Retinal pigment epithelial cell (primary cell): Measurements from ENCODE around the gene PTGIR.
"Not testable (repeated sequence)": the region's sequence is repeated elsewhere in the genome, so short reads cannot be mapped to it uniquely, and the experiment has no call there.

Experiments used
- DNase-seq: peaks from one replicate; pipeline ENCODE4 v3.0.0-alpha.2; 2010; ENCODE audit warnings: low read depth
- H3K4me3 ChIP-seq: 2 replicates; pipeline ENCODE4 v1.5.1; 2011; ENCODE audit warnings: mild to moderate bottlenecking, low read length, control low read depth, moderate library complexity
- TF ChIP-seq, protein P1 (sequence below): conservative IDR thresholded peaks from 2 replicates; pipeline ENCODE4 v1.5.1; 2011; ENCODE audit warnings: low read depth, low read length, control low read depth, inconsistent platforms

PTGIR gene

DNA sequence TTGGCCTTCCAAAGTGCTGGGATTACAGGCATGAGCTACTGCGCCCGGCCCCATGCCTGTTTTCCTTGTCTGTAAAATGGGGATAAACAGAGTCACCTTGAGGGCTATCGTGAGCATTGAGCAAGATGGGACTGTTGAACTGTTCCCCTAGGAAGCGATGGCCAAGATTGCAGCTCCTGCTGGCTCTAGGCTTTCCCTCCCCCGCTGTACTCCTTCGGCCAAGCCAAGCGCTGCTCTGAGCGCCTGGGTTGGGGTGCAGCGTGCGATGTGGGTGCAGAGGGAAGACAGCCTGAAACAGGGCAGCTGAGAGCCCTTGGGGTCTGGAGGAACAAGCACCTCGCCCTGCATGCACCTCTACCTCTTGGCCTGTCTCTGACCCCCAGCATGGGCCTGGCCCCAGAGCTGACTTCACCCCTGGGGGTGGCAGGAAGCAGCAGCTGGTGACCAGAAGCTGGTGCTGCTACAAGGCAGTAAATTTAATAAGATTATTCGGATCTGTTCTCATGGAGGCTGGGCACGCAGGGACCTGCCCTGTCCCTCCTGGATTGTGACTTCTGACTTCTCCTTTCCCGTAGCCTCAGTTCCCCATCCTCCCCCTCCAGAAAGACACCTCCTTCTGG is 5.8 kb upstream of the PTGIR start:
- DNase-seq, result no peak
- TF ChIP-seq, protein P1, sequence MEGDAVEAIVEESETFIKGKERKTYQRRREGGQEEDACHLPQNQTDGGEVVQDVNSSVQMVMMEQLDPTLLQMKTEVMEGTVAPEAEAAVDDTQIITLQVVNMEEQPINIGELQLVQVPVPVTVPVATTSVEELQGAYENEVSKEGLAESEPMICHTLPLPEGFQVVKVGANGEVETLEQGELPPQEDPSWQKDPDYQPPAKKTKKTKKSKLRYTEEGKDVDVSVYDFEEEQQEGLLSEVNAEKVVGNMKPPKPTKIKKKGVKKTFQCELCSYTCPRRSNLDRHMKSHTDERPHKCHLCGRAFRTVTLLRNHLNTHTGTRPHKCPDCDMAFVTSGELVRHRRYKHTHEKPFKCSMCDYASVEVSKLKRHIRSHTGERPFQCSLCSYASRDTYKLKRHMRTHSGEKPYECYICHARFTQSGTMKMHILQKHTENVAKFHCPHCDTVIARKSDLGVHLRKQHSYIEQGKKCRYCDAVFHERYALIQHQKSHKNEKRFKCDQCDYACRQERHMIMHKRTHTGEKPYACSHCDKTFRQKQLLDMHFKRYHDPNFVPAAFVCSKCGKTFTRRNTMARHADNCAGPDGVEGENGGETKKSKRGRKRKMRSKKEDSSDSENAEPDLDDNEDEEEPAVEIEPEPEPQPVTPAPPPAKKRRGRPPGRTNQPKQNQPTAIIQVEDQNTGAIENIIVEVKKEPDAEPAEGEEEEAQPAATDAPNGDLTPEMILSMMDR, result no peak
- no peak overlapping the region for H3K4me3 ChIP-seq

DNA sequence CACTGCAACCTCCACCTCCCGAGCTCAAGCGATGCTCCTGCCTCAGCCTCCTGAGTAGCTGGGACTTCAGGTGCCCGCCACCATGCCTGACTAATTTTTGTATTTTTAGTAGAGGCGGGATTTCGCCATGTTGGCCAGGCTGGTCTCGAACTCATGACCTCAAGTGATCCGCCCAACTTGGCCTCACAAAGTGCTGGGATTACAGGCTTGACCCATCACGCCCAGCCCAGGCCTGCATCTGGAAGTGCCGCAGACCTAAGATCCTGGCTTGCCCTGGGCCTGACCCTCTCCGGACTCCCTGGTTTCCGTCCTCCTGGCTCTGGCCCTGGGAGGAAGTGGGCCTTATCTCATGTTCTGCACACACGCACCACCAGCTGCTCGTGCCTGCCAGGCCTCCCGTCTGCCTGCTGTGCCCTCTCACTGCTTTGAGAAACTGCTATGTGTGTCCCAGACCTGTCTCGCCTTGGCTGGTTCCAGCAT is 4.7 kb upstream of the PTGIR start:
- DNase-seq, result no peak
- TF ChIP-seq, protein P1, result no peak
- no peak overlapping the region for H3K4me3 ChIP-seq

DNA sequence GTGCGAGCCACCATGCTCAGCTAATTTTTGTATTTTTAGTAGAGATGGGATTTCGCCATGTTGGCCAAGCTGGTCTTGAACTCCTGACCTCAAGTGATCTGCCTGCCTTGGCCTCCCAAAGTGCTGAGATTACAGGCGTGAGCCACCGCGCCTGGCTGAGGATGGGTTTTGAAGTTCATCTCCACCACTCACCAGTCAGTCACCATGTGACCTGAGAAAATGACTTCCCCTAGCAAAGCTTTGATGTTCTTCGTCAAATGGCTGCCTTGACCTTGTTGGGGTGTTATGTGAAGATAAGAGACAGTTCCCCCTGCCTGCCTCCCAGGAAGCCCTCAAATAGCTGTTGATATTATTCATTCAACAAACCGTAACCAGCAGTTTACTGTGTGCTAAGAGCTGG is 4.1 kb upstream of the PTGIR start:
- not testable (repeated sequence) for DNase-seq, H3K4me3 ChIP-seq

DNA sequence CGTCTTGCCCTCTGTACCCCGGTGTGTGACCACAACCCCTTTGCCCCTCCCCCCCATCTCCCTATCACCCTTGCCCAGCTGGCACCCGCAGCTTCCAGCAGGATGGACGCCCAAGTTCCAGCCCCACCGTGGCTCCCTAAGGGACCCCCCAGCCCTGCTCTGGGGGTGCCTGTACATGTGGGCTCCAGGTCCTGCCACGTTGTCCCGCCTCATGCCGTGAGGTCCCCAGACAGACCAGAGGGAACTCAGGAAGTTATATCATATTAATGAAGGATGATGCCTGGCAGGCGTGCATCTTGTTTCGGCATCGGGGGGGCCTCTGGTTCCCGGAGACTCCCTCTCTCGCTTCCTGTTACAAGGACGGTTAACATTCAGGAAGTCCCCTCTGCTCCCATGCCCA is 1.6 kb upstream of the PTGIR start:
- H3K4me3 ChIP-seq, result no peak overlapping the region
- TF ChIP-seq, protein P1, result no peak
- no peak for DNase-seq

DNA sequence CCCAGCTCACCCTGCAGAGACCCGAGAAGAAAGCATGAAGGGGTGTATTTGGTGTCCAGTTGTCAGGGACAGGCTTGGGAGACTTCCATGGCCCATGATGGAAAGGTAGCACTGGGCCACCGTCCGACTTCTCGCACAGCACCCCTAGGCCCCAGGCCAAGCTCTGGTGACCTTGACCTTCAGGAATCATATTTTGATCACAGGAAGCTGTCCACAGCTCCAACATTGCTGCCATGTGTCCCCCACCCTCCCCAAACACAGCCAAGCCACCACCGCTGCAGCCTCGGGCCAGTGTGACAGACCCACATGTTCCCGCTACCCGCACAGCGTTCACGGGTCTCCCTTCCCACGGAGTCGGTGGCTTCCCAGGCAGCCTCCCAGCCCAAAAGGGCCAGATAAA is 842 bp upstream of the PTGIR start:
- TF ChIP-seq, protein P1, result no peak
- DNase-seq, result no peak
- H3K4me3 ChIP-seq, result no peak overlapping the region

DNA sequence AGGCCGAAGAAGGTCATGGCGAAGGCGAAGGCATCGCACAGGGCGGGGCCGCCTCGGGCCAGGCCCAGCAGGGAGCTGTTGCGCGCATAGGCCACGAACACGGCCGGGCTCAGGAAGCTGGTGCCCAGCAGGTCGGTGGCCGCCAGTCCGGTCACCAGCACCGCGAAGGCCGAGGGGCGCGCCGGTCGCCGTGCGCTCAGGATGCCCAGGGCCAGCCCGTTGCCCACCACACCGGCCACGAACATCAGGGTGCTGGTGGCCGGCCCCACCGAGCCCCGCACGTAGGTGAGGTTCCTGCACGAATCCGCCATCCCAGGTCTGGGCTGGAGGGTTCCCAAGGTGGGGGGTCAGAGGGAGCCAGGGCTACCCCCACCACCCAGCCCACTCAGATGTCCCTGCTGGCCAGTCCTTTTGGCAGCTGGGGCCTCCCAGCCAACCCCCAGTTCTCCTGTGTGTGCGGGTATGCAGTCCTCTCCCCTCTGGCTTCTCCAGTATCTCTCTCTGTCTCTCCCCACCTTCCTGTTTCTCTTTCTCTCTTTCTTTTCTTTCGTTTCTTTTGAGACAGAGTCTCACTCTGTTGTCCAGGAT is 880 bp downstream of the PTGIR start:
- no peak for DNase-seq
- no peak overlapping the region for H3K4me3 ChIP-seq
- TF ChIP-seq, protein P1, result no peak

DNA sequence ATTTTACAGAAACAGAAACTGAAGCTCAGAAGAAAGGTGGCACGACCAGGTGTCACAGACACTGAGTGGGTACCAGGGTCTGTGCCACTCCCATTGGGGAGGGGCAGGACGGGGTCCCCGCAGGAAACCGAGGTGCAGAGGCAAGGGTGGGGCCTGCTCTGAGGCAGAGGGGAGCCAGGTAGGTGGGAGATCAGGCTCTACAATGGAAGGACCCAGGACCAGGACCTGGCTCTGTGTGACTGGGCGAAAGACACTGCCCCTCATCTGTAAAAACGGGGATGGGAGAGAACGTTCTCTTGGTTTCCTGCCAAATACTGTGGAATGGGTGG is 2.8 kb downstream of the PTGIR start:
- DNase-seq, result no peak
- TF ChIP-seq, protein P1, result no peak
- H3K4me3 ChIP-seq, result no peak overlapping the region
